HG02970 (cell line): ENCODE measurements around the gene FAM13A.

Experiments
- ATAC-seq: cut with Tn5 transposase; IDR thresholded peaks from one replicate; pipeline ENCODE4 v1.9.1; 2021; ENCODE audit warnings: mild to moderate bottlenecking, moderate library complexity, moderate number of reproducible peaks; ENCODE audit not compliant: unreplicated experiment, low FRiP score

Gene FAM13A

GRCh38 chr4:88796545-88796944 lies 260.4 kb downstream of the FAM13A start:
- ATAC-seq: no peak

- no peak for ATAC-seq
Observed at GRCh38 chr4:88794952-88795351, 262.0 kb downstream of the FAM13A start.

GRCh38 chr4:88794087-88794690 lies 262.8 kb downstream of the FAM13A start:
- no peak for ATAC-seq

- no peak for ATAC-seq
Observed at GRCh38 chr4:88793475-88793874, 263.5 kb downstream of the FAM13A start.

- ATAC-seq: no peak
Observed at GRCh38 chr4:88792821-88793220, 264.2 kb downstream of the FAM13A start.

- no peak for ATAC-seq
Observed at GRCh38 chr4:88792268-88792781, 264.7 kb downstream of the FAM13A start.

GRCh38 chr4:88791274-88791673 lies 265.7 kb downstream of the FAM13A start:
- ATAC-seq: no peak

- no peak for ATAC-seq
Observed at GRCh38 chr4:88788895-88789294, 268.1 kb downstream of the FAM13A start.

- ATAC-seq: no peak
Observed at GRCh38 chr4:88788424-88788823, 268.6 kb downstream of the FAM13A start.

- ATAC-seq: no peak
Observed at GRCh38 chr4:88786011-88786410, 271.0 kb downstream of the FAM13A start.

GRCh38 chr4:88780389-88780788 lies 276.6 kb downstream of the FAM13A start:
- ATAC-seq: no peak

GRCh38 chr4:88779431-88779830 lies 277.6 kb downstream of the FAM13A start:
- ATAC-seq: no peak

- ATAC-seq: no peak
Observed at GRCh38 chr4:88775529-88775928, 281.5 kb downstream of the FAM13A start.

GRCh38 chr4:88775026-88775425 lies 282.0 kb downstream of the FAM13A start:
- no peak for ATAC-seq

GRCh38 chr4:88771883-88772450 lies 285.0 kb downstream of the FAM13A start:
- no peak for ATAC-seq

GRCh38 chr4:88765729-88766128 lies 291.3 kb downstream of the FAM13A start:
- ATAC-seq: no peak

GRCh38 chr4:88763075-88763474 lies 293.9 kb downstream of the FAM13A start:
- ATAC-seq: no peak

GRCh38 chr4:88761861-88762523 lies 295.0 kb downstream of the FAM13A start:
- ATAC-seq: no peak

- no peak for ATAC-seq
Observed at GRCh38 chr4:88761342-88761741, 295.6 kb downstream of the FAM13A start.

GRCh38 chr4:88759895-88760290 lies 297.1 kb downstream of the FAM13A start:
- no peak for ATAC-seq

- ATAC-seq: no peak
Observed at GRCh38 chr4:88759039-88759894, 297.7 kb downstream of the FAM13A start.
